ENCODE data around the gene CBLB.

The CBLB gene

DNA sequence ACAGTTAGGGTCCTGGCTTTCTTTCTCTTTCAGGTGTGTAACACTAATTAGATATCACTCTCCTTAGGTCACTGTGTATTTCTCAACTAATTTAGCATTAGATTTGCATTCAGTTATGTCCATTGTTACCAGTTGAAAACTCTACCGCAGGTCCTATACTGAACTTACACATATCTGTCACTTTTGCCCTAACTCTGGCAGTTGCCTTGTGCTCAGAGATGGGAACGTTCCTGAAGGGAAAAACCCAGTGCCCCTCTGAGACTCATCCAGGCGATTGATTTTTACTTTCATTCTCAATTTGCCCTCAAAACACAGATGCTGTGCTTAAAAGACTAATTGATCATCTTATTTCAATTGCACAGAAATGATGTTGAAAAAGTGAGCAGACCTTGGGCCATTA lies 253.0 kb downstream of the CBLB start:
- H3K4me1 Mint-ChIP-seq: no peaks in the 10 kb centered on the region
- DNase-seq (ENCODE audit: low spot score in 2 of 2): no peak
- no peaks in the 10 kb centered on the region for H3K36me3 Mint-ChIP-seq
- H3K27ac Mint-ChIP-seq: no peak overlapping the region
- no peak overlapping the region for H3K4me3 Mint-ChIP-seq
- H3K9me3 Mint-ChIP-seq: no peaks in the 10 kb centered on the region
- peaks cover 2% of the 10 kb centered on the region for H3K27me3 Mint-ChIP-seq
- no peak for ATAC-seq (ENCODE audit: low read depth)

DNA sequence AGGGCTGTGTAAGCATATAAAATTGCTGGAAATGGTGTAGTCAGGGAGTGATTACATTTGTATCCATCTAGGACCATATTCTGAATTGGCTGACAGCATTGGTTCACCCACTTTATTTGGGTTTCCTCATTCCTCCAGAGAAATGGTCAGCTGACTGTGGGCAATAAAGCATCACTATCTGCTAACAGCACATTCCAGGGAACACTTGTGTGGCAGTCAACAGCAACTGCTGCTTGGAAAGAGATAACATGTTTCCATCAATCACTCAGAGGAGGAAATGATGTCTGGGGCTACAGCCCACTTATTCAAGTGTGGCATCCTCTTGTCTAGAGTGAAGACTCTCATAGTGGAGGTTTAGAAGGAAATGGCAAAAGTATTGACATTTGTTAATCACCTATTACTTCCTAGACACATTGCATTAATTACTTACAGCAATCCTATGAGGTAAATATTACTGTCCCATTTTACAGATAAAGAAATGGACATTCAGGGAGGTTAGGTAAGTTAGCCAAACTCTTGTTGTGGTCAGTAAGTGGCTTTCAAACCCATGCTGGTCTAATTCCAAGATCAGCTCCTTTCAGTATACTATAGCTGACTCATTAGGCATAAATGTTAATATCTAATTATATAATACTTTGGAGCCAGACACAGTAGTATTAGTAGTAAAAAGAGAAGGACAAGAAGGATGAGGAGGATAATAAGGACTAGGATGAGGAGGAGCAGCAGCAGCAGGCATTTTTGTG lies 254.4 kb downstream of the CBLB start:
- H3K9me3 Mint-ChIP-seq: no peaks in the 10 kb centered on the region
- H3K27ac Mint-ChIP-seq: no peak overlapping the region
- no peak overlapping the region for H3K4me3 Mint-ChIP-seq
- ATAC-seq (ENCODE audit: low read depth): no peak
- peaks cover 2% of the 10 kb centered on the region for H3K27me3 Mint-ChIP-seq
- DNase-seq (ENCODE audit: low spot score in 2 of 2): no peak
- H3K4me1 Mint-ChIP-seq: no peaks in the 10 kb centered on the region
- no peaks in the 10 kb centered on the region for H3K36me3 Mint-ChIP-seq

DNA sequence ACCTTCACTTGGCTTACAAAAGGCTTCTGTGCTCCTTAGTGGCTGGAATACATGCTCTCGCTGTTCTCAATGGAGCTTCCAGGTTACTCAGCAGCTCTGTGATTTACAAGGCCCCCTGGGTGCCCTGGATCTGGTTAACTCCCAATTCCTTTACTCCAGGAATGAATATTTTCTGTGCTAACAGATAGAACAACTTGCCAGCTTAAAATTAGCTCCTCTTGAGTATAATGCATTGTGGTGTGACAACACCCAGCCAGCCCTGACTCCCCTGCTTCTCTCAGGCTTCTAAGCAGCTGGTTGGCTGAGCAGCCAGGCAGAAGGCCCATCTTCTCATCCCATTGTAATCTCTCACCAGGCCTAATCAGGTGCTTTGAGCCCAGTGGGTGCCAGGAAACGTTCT lies 255.7 kb downstream of the CBLB start:
- Mint-ChIP-seq H3K4me3 (no peak overlapping the region), H3K9me3 (no peaks in the 10 kb centered on the region), H3K36me3 (no peaks in the 10 kb centered on the region), H3K27ac (no peak overlapping the region), H3K4me1 (no peaks in the 10 kb centered on the region), H3K27me3 (peaks cover 4% of the 10 kb centered on the region)
- no peak for DNase-seq (ENCODE audit: low spot score in 2 of 2)
- ATAC-seq (ENCODE audit: low read depth): no peak

DNA sequence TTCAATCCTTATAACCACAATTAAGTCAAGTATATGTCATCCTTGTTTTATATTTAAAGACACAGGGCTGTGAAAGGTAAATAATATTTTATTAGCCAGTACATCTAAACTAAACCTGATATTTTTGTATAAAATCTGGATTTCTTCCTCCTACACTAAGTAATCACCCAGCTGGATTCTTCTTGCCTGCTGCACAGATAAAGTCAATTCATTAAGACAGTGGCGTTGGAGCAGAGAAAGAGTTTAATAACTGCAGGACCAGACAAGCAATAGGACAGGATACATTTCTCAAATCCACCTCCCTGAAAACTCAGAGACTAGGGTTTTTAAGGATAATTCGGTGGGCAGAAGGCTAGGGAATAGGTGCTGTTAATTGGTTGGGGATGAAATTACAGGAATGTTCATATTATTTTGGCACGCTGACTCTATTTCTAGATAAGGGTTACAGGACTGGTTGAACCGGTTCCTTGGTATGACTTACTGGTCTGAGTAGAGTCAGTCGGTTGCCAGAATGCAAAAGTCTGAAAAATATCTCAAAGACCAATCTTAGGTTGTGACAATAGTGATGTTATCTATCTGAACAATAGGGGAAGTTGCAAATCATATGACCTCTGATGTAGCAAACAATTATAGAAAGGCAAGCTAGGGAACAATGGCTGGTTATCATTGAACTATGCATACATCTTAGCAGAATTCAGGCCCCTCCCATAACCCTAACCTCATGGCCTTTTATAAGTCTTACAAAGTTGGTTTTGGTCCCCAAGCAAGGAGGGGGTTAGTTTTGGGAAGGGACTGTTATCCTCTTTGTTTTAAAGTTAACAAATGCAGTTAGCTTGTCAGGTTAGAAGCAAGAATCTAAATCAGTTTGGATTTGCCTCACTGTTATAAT lies 257.3 kb downstream of the CBLB start:
- H3K4me1 Mint-ChIP-seq: no peaks in the 10 kb centered on the region
- H3K36me3 Mint-ChIP-seq: no peaks in the 10 kb centered on the region
- H3K9me3 Mint-ChIP-seq: no peaks in the 10 kb centered on the region
- DNase-seq (ENCODE audit: low spot score in 2 of 2) (no peak), ATAC-seq (ENCODE audit: low read depth) (no peak)
- H3K4me3 Mint-ChIP-seq: no peak overlapping the region
- no peak overlapping the region for H3K27ac Mint-ChIP-seq
- H3K27me3 Mint-ChIP-seq: peaks cover 4% of the 10 kb centered on the region

DNA sequence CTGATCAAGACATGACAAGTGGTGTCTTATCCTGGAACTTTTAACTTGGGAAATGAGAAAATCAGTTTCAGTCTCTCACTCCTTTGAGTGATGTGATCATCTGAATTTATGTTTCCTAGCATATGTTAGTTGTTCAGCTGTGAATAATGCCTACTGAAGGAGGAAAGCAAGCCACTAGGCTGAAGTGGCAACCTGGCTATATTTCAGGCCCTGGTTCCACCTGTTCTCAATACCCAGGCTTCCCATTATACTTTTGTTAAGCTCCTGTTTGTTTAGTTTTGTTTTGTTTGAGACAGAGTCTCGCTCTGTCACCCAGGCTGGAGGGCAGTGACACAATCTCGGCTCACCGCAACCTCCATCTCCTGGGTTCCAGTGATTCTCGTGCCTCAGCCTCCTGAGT lies 258.3 kb downstream of the CBLB start:
- Mint-ChIP-seq H3K4me1 (no peaks in the 10 kb centered on the region), H3K9me3 (no peaks in the 10 kb centered on the region), H3K4me3 (no peak overlapping the region), H3K36me3 (no peaks in the 10 kb centered on the region), H3K27ac (no peak overlapping the region), H3K27me3 (peaks cover 1% of the 10 kb centered on the region)
- ATAC-seq (ENCODE audit: low read depth) (no peak), DNase-seq (ENCODE audit: low spot score in 2 of 2) (no peak)

DNA sequence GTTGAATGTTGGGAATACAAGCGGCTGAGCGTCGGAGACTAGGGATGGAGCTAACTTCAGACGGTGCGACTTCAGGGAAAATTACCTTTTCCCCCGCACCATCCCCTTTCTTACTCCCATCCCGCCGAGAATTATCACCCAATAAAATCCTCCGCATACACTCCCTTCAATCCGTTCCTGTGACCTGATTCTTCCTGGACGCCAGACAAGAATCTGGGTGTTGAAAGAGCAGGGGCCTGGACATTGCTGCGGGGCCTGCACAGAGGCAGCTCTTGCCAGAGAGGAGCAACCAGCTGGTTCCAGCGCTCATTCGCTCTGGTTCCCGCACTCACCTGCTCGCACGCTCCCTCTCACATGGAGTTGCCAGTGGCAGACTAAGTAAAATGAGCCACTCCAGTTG lies 260.2 kb downstream of the CBLB start:
- Mint-ChIP-seq H3K36me3 (no peaks in the 10 kb centered on the region), H3K4me3 (no peak overlapping the region), H3K9me3 (no peaks in the 10 kb centered on the region), H3K27ac (no peak overlapping the region), H3K4me1 (no peaks in the 10 kb centered on the region), H3K27me3 (peaks cover 1% of the 10 kb centered on the region)
- no peak for ATAC-seq (ENCODE audit: low read depth)
- DNase-seq (ENCODE audit: low spot score in 2 of 2): no peak

DNA sequence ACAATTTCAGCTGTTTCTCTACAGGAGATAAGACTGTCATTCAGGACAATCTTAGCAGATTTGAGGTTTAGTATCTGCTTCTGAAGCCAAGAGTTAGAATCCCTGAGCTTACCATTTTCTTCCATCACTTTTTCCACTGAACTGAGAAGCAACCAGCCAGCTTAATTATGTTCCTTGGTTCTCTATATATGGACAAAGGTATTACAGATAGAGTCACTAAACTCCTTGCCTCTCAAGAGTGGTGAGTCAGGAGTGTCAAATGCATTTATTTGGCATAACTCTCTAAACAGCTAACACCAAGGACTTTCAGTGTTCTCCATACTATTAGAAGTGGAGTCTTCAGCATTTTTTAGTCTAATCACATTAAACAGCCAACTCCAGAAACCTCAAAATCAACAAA lies 262.8 kb downstream of the CBLB start:
- no peak for ATAC-seq (ENCODE audit: low read depth)
- H3K4me3 Mint-ChIP-seq: no peak overlapping the region
- no peak overlapping the region for H3K27ac Mint-ChIP-seq
- H3K4me1 Mint-ChIP-seq: no peaks in the 10 kb centered on the region
- H3K9me3 Mint-ChIP-seq: no peaks in the 10 kb centered on the region
- H3K27me3 Mint-ChIP-seq: peaks cover 1% of the 10 kb centered on the region
- DNase-seq (ENCODE audit: low spot score in 2 of 2): no peak
- no peaks in the 10 kb centered on the region for H3K36me3 Mint-ChIP-seq
